GM18505 (cell line): Measurements from ENCODE around the gene DDX4.
"Not testable (repeated sequence)": the region's sequence is repeated elsewhere in the genome, so short reads cannot be mapped to it uniquely, and the experiment has no call there.

Source experiments
- ATAC-seq: cut with Tn5 transposase; IDR thresholded peaks from one replicate; pipeline ENCODE4 v1.9.1; 2021; ENCODE audit not compliant: unreplicated experiment
- POLR2A ChIP-seq: IDR thresholded peaks from 4 replicates; pipeline ENCODE4 v1.6.1; 2011; ENCODE audit warnings: borderline replicate concordance; ENCODE audit not compliant: insufficient read depth, insufficient read length; ENCODE audit errors: extremely low read depth

Gene DDX4

GRCh38 chr5:55737793-55738192 lies at the start of gene DDX4:
DDX4 (plus strand) TSS chr5:55738061; CDS start chr5:55738964, 903 bp downstream.
- no peak for TF ChIP-seq POLR2A
- no peak for ATAC-seq

- no peak for ATAC-seq
- no peak for TF ChIP-seq POLR2A
Measured at GRCh38 chr5:55691265-55692105, 46.4 kb upstream of the DDX4 start.

GRCh38 chr5:55692106-55692417 lies 45.8 kb upstream of the DDX4 start:
- no peak for TF ChIP-seq POLR2A
- no peak for ATAC-seq

GRCh38 chr5:55692509-55692908 lies 45.4 kb upstream of the DDX4 start:
- no peak for ATAC-seq

GRCh38 chr5:55694152-55694830 lies 43.6 kb upstream of the DDX4 start:
- no peak for ATAC-seq
- no peak for TF ChIP-seq POLR2A

More at GRCh38 chr5:55692509-55692908, 45.4 kb upstream of the DDX4 start:
- no peak for TF ChIP-seq POLR2A

GRCh38 chr5:55696704-55697103 lies 41.2 kb upstream of the DDX4 start:
- ATAC-seq = not testable (repeated sequence)

- no peak for TF ChIP-seq POLR2A
- ATAC-seq = no peak
Measured at GRCh38 chr5:55699041-55699688, 38.7 kb upstream of the DDX4 start.

GRCh38 chr5:55700745-55701144 lies 37.1 kb upstream of the DDX4 start:
- ATAC-seq = no peak
- TF ChIP-seq POLR2A = no peak

GRCh38 chr5:55701462-55702103 lies 36.3 kb upstream of the DDX4 start:
- TF ChIP-seq POLR2A = no peak
- ATAC-seq = no peak

- TF ChIP-seq POLR2A = no peak
Measured at GRCh38 chr5:55702598-55703345, 35.1 kb upstream of the DDX4 start.

GRCh38 chr5:55706230-55706629 lies 31.6 kb upstream of the DDX4 start:
- TF ChIP-seq POLR2A = no peak
- ATAC-seq = no peak

More at GRCh38 chr5:55702598-55703345, 35.1 kb upstream of the DDX4 start:
- ATAC-seq = no peak

- no peak for ATAC-seq
- TF ChIP-seq POLR2A = no peak
Measured at GRCh38 chr5:55708732-55709131, 29.1 kb upstream of the DDX4 start.
